GM23338 (cell line): ENCODE measurements around the gene CMIP. TPM values are rescaled to one million over a fixed set of nuclear protein-coding genes. Genes with fewer than 3 reads are reported as not detected.

Experiments
- ATAC-seq: fragments of 200-7000 bp; cut with Tn5 transposase; 3 replicates; pipeline ENCODE4 v1.9.1; 2020
- DNase-seq: peaks from one replicate; pipeline ENCODE4 v3.0.0-alpha.2; 2015; ENCODE audit warnings: low spot score
- H2AFZ ChIP-seq: fragments of 200-600 bp; sonication (generic); 2 replicates; pipeline ENCODE4 v1.8.0; 2016; ENCODE audit warnings: antibody characterized with exemption, mild to moderate bottlenecking, moderate library complexity
- H3F3A ChIP-seq: fragments of 200-600 bp; sonication (generic); replicated peaks from 2 replicates; pipeline ENCODE4 v1.8.0; 2017; ENCODE audit warnings: antibody characterized with exemption, mixed run types, low read depth
- H3K27ac ChIP-seq: fragments of 200-600 bp; sonication (generic); 2 replicates; pipeline ENCODE4 v1.6.1; 2016; ENCODE audit warnings: low read depth
- H3K27me3 ChIP-seq: fragments of 200-600 bp; sonication (generic); 2 replicates; pipeline ENCODE4 v1.8.0; 2016; ENCODE audit warnings: mild to moderate bottlenecking, mixed run types, moderate library complexity; ENCODE audit not compliant: insufficient read depth
- H3K36me3 ChIP-seq: fragments of 200-600 bp; sonication (generic); 2 replicates; pipeline ENCODE4 v1.8.0; 2016; ENCODE audit warnings: mild to moderate bottlenecking; ENCODE audit not compliant: insufficient read depth
- H3K4me1 ChIP-seq: fragments of 200-600 bp; sonication (generic); 2 replicates; pipeline ENCODE4 v1.8.0; 2016; ENCODE audit warnings: mild to moderate bottlenecking, moderate library complexity; ENCODE audit not compliant: insufficient read depth
- H3K4me2 ChIP-seq: fragments of 200-600 bp; sonication (generic); 2 replicates; pipeline ENCODE4 v1.7.1; 2017; ENCODE audit warnings: mixed run types
- H3K4me3 ChIP-seq: fragments of 200-600 bp; sonication (generic); 2 replicates; pipeline ENCODE4 v1.6.1; 2016; ENCODE audit warnings: mixed run types
- H3K79me2 ChIP-seq: fragments of 200-600 bp; sonication (generic); replicated peaks from 2 replicates; pipeline ENCODE4 v1.8.0; 2017; ENCODE audit warnings: mild to moderate bottlenecking; ENCODE audit not compliant: insufficient read depth
- H3K9me2 ChIP-seq: fragments of 200-600 bp; sonication (generic); 2 replicates; pipeline ENCODE4 v1.8.0; 2017; ENCODE audit not compliant: insufficient read depth
- H4K20me1 ChIP-seq: fragments of 200-600 bp; sonication (generic); replicated peaks from 2 replicates; pipeline ENCODE4 v1.8.0; 2017; ENCODE audit warnings: mild to moderate bottlenecking; ENCODE audit not compliant: insufficient read depth
- H3K27ac Mint-ChIP-seq: 2 replicates; pipeline ENCODE4 v1.8.0; 2020; ENCODE audit warnings: inconsistent platforms, mild to moderate bottlenecking, moderate library complexity, mixed read lengths
- H3K27me3 Mint-ChIP-seq: 3 replicates; pipeline ENCODE4 v1.8.0; 2022; ENCODE audit warnings: low read depth, mild to moderate bottlenecking, moderate library complexity, mixed read lengths, inconsistent platforms; ENCODE audit not compliant: insufficient read depth, poor library complexity
- H3K36me3 Mint-ChIP-seq: 3 replicates; pipeline ENCODE4 v1.8.0; 2021; ENCODE audit warnings: low read depth, mild to moderate bottlenecking, inconsistent platforms, moderate library complexity, mixed read lengths
- H3K4me1 Mint-ChIP-seq: 3 replicates; pipeline ENCODE4 v1.8.0; 2020; ENCODE audit warnings: mild to moderate bottlenecking, inconsistent platforms, mixed read lengths
- H3K4me3 Mint-ChIP-seq: 3 replicates; pipeline ENCODE4 v1.8.0; 2021; ENCODE audit warnings: moderate library complexity, mild to moderate bottlenecking, inconsistent platforms, mixed read lengths
- H3K9me3 Mint-ChIP-seq: 3 replicates; pipeline ENCODE4 v1.8.0; 2020; ENCODE audit warnings: moderate library complexity, mild to moderate bottlenecking, inconsistent platforms, mixed read lengths
- CREB1 ChIP-seq: fragments of 250-450 bp; sonication (Bioruptor Pico); IDR thresholded peaks from 2 replicates; pipeline ENCODE4 v1.5.0; 2020; ENCODE audit warnings: low read depth, mild to moderate bottlenecking, moderate library complexity
- ETS1 ChIP-seq: IDR thresholded peaks from 2 replicates; pipeline ENCODE4 v1.6.1; 2016; ENCODE audit warnings: antibody characterized with exemption
- EZH2 ChIP-seq: fragments of 200-600 bp; sonication (generic); IDR thresholded peaks from one replicate; pipeline ENCODE4 v1.8.0; 2017; ENCODE audit warnings: antibody characterized with exemption, mild to moderate bottlenecking, low read depth; ENCODE audit not compliant: unreplicated experiment
- EZH2phosphoT487 ChIP-seq: fragments of 200-600 bp; sonication (generic); IDR thresholded peaks from one replicate; pipeline ENCODE4 v1.8.1; 2018; ENCODE audit warnings: antibody characterized with exemption; ENCODE audit not compliant: unreplicated experiment
- JUNB ChIP-seq: IDR thresholded peaks from one replicate; pipeline ENCODE4 v1.6.1; 2016; ENCODE audit warnings: antibody characterized with exemption; ENCODE audit not compliant: unreplicated experiment
- NANOG ChIP-seq: IDR thresholded peaks from 2 replicates; pipeline ENCODE4 v1.6.1; 2016; ENCODE audit warnings: antibody characterized with exemption, borderline replicate concordance
- POLR2AphosphoS5 ChIP-seq: IDR thresholded peaks from 2 replicates; pipeline ENCODE4 v1.6.1; 2016; ENCODE audit warnings: antibody characterized with exemption, low read depth
- STAT1 ChIP-seq: IDR thresholded peaks from one replicate; pipeline ENCODE4 v1.6.1; 2016; ENCODE audit warnings: antibody characterized with exemption; ENCODE audit not compliant: unreplicated experiment
- ZNF114 ChIP-seq: fragments of 250-450 bp; sonication (Bioruptor Pico); IDR thresholded peaks from 2 replicates; pipeline ENCODE4 v1.5.0; 2020; ENCODE audit warnings: mild to moderate bottlenecking, moderate library complexity
- ZNF331 ChIP-seq: fragments of 250-450 bp; sonication (Bioruptor Pico); IDR thresholded peaks from 2 replicates; pipeline ENCODE4 v1.5.0; 2020; ENCODE audit warnings: low read depth, mild to moderate bottlenecking, moderate library complexity
- polyA plus RNA-seq: library from polyadenylated mRNA; unstranded; fragments of >200 nt; fragmentation: Nextera tagmentation; extraction: Ambion mirVana; gene quantifications from 2 replicates; pipeline ENCODE4 v1.2.1, GENCODE V29; 2016
- total RNA-seq: library from RNA; depleted of rRNA; stranded (reverse); fragments of >200 nt; shearing (Covaris generic); gene quantifications from 2 replicates; pipeline ENCODE4 v1.2.3, GENCODE V29; 2014
- TF ChIP-seq, protein P1 (sequence below): fragments of 250-450 bp; sonication (Bioruptor Pico); IDR thresholded peaks from 2 replicates; pipeline ENCODE4 v1.5.0; 2020; ENCODE audit warnings: mild to moderate bottlenecking, moderate library complexity
- TF ChIP-seq, protein P2 (sequence below), 2 experiments: fragments of 200-600 bp in 1 of 2; sonication (generic) in 1 of 2; conservative IDR thresholded peaks; 2 replicates each; pipeline versions ENCODE4 v1.5.1 to v1.6.1; 2016 to 2017; ENCODE audit warnings: antibody characterized with exemption in 2 of 2, low read depth in 2 of 2, mild to moderate bottlenecking in 2 of 2, moderate library complexity in 1 of 2
- TF ChIP-seq, protein P3 (sequence below): IDR thresholded peaks from one replicate; pipeline ENCODE4 v1.6.1; 2018; ENCODE audit warnings: antibody characterized with exemption; ENCODE audit not compliant: unreplicated experiment

CMIP gene
- total and polyA plus RNA-seq, 2 experiments from 2014 or later: 9.5 to 62.3 TPM

DNA sequence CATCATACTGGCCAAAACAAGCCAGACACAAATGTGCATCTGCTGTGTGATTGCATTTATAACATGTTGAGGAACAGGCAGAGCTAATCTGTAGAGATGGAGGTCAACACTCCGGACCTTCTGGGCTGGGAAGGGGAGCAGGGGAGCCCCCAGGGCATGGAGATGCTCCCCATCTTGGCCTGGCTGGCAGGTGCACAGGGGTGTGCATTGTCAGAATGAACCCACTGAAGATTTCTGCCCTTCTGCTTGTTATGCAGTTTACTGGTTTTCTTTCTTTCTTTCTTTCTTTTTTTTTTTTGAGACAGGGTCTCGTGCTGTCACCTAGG, 146.9 kb downstream of the CMIP start:
- Mint-ChIP-seq H3K27me3 (peaks cover 15% of the 10 kb centered on the region), H3K9me3 (no peaks in the 10 kb centered on the region), H3K27ac (no peak overlapping the region), H3K4me3 (no peak overlapping the region), H3K36me3 (peaks cover 7% of the 10 kb centered on the region; the same call in 2 of the 3 replicates), H3K4me1 (peaks cover 8% of the 10 kb centered on the region)
- H3K4me3 ChIP-seq: no peak overlapping the region
- H3K79me2 ChIP-seq: peaks cover 53% of the 10 kb centered on the region
- no peaks in the 10 kb centered on the region for H3F3A ChIP-seq
- H3K9me2 ChIP-seq: no peaks in the 10 kb centered on the region
- peaks cover 8% of the 10 kb centered on the region for H4K20me1 ChIP-seq
- no peaks in the 10 kb centered on the region for H3K4me1 ChIP-seq
- DNase-seq (no peak), ATAC-seq (no peak)
- no peak overlapping the region for H3K27ac ChIP-seq
- H2AFZ ChIP-seq: no peak overlapping the region
- no peaks in the 10 kb centered on the region for H3K27me3 ChIP-seq
- TF ChIP-seq NANOG (no peak), EZH2 (no peak), JUNB (no peak), ZNF114 (no peak), STAT1 (no peak), POLR2AphosphoS5 (no peak), ETS1 (no peak), EZH2phosphoT487 (no peak), ZNF331 (CRISPR knock-in tag) (no peak), CREB1 (CRISPR knock-in tag) (no peak)
- TF ChIP-seq, protein P1, sequence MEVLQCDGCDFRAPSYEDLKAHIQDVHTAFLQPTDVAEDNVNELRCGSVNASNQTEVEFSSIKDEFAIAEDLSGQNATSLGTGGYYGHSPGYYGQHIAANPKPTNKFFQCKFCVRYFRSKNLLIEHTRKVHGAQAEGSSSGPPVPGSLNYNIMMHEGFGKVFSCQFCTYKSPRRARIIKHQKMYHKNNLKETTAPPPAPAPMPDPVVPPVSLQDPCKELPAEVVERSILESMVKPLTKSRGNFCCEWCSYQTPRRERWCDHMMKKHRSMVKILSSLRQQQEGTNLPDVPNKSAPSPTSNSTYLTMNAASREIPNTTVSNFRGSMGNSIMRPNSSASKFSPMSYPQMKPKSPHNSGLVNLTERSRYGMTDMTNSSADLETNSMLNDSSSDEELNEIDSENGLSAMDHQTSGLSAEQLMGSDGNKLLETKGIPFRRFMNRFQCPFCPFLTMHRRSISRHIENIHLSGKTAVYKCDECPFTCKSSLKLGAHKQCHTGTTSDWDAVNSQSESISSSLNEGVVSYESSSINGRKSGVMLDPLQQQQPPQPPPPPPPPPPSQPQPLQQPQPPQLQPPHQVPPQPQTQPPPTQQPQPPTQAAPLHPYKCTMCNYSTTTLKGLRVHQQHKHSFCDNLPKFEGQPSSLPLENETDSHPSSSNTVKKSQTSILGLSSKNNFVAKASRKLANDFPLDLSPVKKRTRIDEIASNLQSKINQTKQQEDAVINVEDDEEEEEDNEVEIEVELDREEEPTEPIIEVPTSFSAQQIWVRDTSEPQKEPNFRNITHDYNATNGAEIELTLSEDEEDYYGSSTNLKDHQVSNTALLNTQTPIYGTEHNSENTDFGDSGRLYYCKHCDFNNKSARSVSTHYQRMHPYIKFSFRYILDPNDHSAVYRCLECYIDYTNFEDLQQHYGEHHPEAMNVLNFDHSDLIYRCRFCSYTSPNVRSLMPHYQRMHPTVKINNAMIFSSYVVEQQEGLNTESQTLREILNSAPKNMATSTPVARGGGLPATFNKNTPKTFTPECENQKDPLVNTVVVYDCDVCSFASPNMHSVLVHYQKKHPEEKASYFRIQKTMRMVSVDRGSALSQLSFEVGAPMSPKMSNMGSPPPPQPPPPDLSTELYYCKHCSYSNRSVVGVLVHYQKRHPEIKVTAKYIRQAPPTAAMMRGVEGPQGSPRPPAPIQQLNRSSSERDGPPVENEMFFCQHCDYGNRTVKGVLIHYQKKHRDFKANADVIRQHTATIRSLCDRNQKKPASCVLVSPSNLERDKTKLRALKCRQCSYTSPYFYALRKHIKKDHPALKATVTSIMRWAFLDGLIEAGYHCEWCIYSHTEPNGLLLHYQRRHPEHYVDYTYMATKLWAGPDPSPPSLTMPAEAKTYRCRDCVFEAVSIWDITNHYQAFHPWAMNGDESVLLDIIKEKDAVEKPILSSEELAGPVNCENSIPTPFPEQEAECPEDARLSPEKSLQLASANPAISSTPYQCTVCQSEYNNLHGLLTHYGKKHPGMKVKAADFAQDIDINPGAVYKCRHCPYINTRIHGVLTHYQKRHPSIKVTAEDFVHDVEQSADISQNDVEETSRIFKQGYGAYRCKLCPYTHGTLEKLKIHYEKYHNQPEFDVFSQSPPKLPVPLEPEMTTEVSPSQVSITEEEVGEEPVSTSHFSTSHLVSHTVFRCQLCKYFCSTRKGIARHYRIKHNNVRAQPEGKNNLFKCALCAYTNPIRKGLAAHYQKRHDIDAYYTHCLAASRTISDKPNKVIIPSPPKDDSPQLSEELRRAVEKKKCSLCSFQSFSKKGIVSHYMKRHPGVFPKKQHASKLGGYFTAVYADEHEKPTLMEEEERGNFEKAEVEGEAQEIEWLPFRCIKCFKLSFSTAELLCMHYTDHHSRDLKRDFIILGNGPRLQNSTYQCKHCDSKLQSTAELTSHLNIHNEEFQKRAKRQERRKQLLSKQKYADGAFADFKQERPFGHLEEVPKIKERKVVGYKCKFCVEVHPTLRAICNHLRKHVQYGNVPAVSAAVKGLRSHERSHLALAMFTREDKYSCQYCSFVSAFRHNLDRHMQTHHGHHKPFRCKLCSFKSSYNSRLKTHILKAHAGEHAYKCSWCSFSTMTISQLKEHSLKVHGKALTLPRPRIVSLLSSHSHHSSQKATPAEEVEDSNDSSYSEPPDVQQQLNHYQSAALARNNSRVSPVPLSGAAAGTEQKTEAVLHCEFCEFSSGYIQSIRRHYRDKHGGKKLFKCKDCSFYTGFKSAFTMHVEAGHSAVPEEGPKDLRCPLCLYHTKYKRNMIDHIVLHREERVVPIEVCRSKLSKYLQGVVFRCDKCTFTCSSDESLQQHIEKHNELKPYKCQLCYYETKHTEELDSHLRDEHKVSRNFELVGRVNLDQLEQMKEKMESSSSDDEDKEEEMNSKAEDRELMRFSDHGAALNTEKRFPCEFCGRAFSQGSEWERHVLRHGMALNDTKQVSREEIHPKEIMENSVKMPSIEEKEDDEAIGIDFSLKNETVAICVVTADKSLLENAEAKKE (CRISPR knock-in tag): no peak
- TF ChIP-seq, protein P2, sequence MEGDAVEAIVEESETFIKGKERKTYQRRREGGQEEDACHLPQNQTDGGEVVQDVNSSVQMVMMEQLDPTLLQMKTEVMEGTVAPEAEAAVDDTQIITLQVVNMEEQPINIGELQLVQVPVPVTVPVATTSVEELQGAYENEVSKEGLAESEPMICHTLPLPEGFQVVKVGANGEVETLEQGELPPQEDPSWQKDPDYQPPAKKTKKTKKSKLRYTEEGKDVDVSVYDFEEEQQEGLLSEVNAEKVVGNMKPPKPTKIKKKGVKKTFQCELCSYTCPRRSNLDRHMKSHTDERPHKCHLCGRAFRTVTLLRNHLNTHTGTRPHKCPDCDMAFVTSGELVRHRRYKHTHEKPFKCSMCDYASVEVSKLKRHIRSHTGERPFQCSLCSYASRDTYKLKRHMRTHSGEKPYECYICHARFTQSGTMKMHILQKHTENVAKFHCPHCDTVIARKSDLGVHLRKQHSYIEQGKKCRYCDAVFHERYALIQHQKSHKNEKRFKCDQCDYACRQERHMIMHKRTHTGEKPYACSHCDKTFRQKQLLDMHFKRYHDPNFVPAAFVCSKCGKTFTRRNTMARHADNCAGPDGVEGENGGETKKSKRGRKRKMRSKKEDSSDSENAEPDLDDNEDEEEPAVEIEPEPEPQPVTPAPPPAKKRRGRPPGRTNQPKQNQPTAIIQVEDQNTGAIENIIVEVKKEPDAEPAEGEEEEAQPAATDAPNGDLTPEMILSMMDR (conservative IDR thresholded peaks at IDR 0.05; ENCODE audit: low read depth in 2 of 2): no peak
- TF ChIP-seq, protein P3, sequence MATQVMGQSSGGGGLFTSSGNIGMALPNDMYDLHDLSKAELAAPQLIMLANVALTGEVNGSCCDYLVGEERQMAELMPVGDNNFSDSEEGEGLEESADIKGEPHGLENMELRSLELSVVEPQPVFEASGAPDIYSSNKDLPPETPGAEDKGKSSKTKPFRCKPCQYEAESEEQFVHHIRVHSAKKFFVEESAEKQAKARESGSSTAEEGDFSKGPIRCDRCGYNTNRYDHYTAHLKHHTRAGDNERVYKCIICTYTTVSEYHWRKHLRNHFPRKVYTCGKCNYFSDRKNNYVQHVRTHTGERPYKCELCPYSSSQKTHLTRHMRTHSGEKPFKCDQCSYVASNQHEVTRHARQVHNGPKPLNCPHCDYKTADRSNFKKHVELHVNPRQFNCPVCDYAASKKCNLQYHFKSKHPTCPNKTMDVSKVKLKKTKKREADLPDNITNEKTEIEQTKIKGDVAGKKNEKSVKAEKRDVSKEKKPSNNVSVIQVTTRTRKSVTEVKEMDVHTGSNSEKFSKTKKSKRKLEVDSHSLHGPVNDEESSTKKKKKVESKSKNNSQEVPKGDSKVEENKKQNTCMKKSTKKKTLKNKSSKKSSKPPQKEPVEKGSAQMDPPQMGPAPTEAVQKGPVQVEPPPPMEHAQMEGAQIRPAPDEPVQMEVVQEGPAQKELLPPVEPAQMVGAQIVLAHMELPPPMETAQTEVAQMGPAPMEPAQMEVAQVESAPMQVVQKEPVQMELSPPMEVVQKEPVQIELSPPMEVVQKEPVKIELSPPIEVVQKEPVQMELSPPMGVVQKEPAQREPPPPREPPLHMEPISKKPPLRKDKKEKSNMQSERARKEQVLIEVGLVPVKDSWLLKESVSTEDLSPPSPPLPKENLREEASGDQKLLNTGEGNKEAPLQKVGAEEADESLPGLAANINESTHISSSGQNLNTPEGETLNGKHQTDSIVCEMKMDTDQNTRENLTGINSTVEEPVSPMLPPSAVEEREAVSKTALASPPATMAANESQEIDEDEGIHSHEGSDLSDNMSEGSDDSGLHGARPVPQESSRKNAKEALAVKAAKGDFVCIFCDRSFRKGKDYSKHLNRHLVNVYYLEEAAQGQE: no peak
- H3K4me2 ChIP-seq: no peak overlapping the region
- no peaks in the 10 kb centered on the region for H3K36me3 ChIP-seq
